SK-N-SH (cell line): Measurements from ENCODE around the gene ZSCAN5C. TPM values are rescaled to one million over a fixed set of nuclear protein-coding genes. Genes with fewer than 3 reads are reported as not detected.

Experiments used
- CTCF ChIA-PET: fragments of 300-600, 350-600 bp; formaldehyde crosslinking; extraction: SDS; loops from one replicate; lab custom pipeline; 2021; lab: Yijun Ruan, JAX
- POLR2A ChIA-PET: fragments of 350-600 bp; sonication (Branson Sonifier 250); formaldehyde crosslinking; extraction: SDS; loops from one replicate; lab custom pipeline; 2020; ENCODE audit warnings: antibody characterized with exemption, inconsistent platforms; lab: Yijun Ruan, JAX
- DNase-seq: peaks from one replicate; pipeline ENCODE4 v3.0.0; 2012
- H2AFZ ChIP-seq: fragments of 200-600 bp; sonication (generic); 2 replicates; pipeline ENCODE4 v1.8.1; 2016; ENCODE audit warnings: antibody characterized with exemption, mild to moderate bottlenecking, low read depth
- H3F3A ChIP-seq: fragments of 200-600 bp; sonication (generic); replicated peaks from 2 replicates; pipeline ENCODE3; 2016; ENCODE audit warnings: antibody characterized with exemption, mild to moderate bottlenecking; ENCODE audit not compliant: insufficient read depth
- H3K27ac ChIP-seq, 2 experiments: fragments of 200-500 bp in 1 of 2; fragments of 200-600 bp in 1 of 2; sonication (Bioruptor generic) in 1 of 2; sonication (generic), shearing (Covaris generic) in 1 of 2; 2 replicates each; pipeline versions ENCODE4 v1.5.1 to v1.6.1; 2014 to 2016; ENCODE audit warnings: low read depth in 2 of 2, inconsistent platforms in 1 of 2, low read length in 1 of 2, mild to moderate bottlenecking in 1 of 2, mixed read lengths in 1 of 2
- H3K27me3 ChIP-seq: fragments of 200-600 bp; sonication (generic), shearing (Covaris generic); 2 replicates; pipeline ENCODE4 v1.6.1; 2016; ENCODE audit warnings: mixed run types; ENCODE audit not compliant: insufficient read depth
- H3K36me3 ChIP-seq, 2 experiments: fragments of 200-500 bp in 1 of 2; fragments of 200-600 bp in 1 of 2; sonication (Bioruptor generic) in 1 of 2; sonication (generic) in 1 of 2; replicated peaks in 1 of 2; 2 replicates each; pipeline versions ENCODE3 to v1.5.1; 2014 to 2016; ENCODE audit warnings: low read length in 1 of 2, mild to moderate bottlenecking in 1 of 2; ENCODE audit not compliant: insufficient read depth in 2 of 2, control insufficient read depth in 1 of 2
- H3K4me1 ChIP-seq, 2 experiments: fragments of 200-500 bp in 1 of 2; fragments of 200-600 bp in 1 of 2; sonication (Bioruptor generic) in 1 of 2; sonication (generic), shearing (Covaris generic) in 1 of 2; 2 replicates each; pipeline versions ENCODE4 v1.5.1 to v1.6.1; 2014 to 2016; ENCODE audit warnings: low read depth in 1 of 2, low read length in 1 of 2, mixed run types in 1 of 2; ENCODE audit not compliant: insufficient read depth in 2 of 2, control insufficient read depth in 1 of 2
- H3K4me2 ChIP-seq: fragments of 200-600 bp; sonication (generic), shearing (Covaris generic); 2 replicates; pipeline ENCODE4 v1.6.1; 2017; ENCODE audit warnings: mixed run types
- H3K4me3 ChIP-seq, 2 experiments: fragments of 200-500 bp in 1 of 2; fragments of 200-600 bp in 1 of 2; sonication (Bioruptor generic) in 1 of 2; sonication (generic), shearing (Covaris generic) in 1 of 2; 2 replicates each; pipeline versions ENCODE4 v1.5.1 to v1.8.1; 2014 to 2016; ENCODE audit warnings: low read depth in 2 of 2, inconsistent platforms in 1 of 2, low read length in 1 of 2, mild to moderate bottlenecking in 1 of 2, mixed read lengths in 1 of 2, moderate library complexity in 1 of 2
- H3K79me2 ChIP-seq: fragments of 200-600 bp; sonication (generic); 2 replicates; pipeline ENCODE4 v1.8.1; 2017; ENCODE audit warnings: mild to moderate bottlenecking; ENCODE audit not compliant: insufficient read depth
- H3K9ac ChIP-seq: fragments of 200-600 bp; sonication (generic); 2 replicates; pipeline ENCODE4 v1.6.1; 2017; ENCODE audit warnings: mixed run types
- H3K9me2 ChIP-seq: fragments of 200-600 bp; sonication (generic); 2 replicates; pipeline ENCODE4 v1.6.1; 2017; ENCODE audit warnings: mixed run types
- H3K9me3 ChIP-seq: fragments of 200-600 bp; sonication (generic); 2 replicates; pipeline ENCODE4 v1.6.1; 2017; ENCODE audit warnings: mixed run types, mild to moderate bottlenecking, moderate library complexity
- H4K20me1 ChIP-seq: fragments of 200-600 bp; sonication (generic); 2 replicates; pipeline ENCODE4 v1.6.1; 2017; ENCODE audit warnings: mild to moderate bottlenecking, mixed run types; ENCODE audit not compliant: insufficient read depth
- CHD2 ChIP-seq: fragments of 150-350 bp; IDR thresholded peaks from 2 replicates; pipeline ENCODE4 v1.6.1; 2018; ENCODE audit warnings: low read length; ENCODE audit not compliant: partially characterized antibody
- CTCF ChIP-seq: fragments of 200-600 bp; sonication (generic); IDR thresholded peaks from 2 replicates; pipeline ENCODE4 v1.6.1; 2017; ENCODE audit warnings: antibody characterized with exemption, mild to moderate bottlenecking, moderate library complexity
- EP300 ChIP-seq, 2 experiments: IDR thresholded peaks; 2 replicates each; pipeline versions ENCODE4 v1.4.0 to v1.6.1; 2012; ENCODE audit warnings: borderline replicate concordance in 1 of 2, low read depth in 1 of 2, low read length in 1 of 2
- EZH2phosphoT487 ChIP-seq: fragments of 200-600 bp; sonication (generic); IDR thresholded peaks from 2 replicates; pipeline ENCODE4 v1.6.1; 2017; ENCODE audit warnings: low read depth, mixed run types, mild to moderate bottlenecking, antibody characterized with exemption, moderate library complexity, borderline replicate concordance
- FOXM1 ChIP-seq: IDR thresholded peaks from 2 replicates; pipeline ENCODE4 v1.4.0; 2012; ENCODE audit warnings: low read depth, mild to moderate bottlenecking
- JUND ChIP-seq: IDR thresholded peaks from 2 replicates; pipeline ENCODE4 v1.4.0; 2012
- MAX ChIP-seq: IDR thresholded peaks from 2 replicates; pipeline ENCODE4 v1.4.0; 2012; ENCODE audit warnings: low read depth
- MEF2A ChIP-seq: IDR thresholded peaks from 2 replicates; pipeline ENCODE4 v1.4.0; 2012; ENCODE audit warnings: low read depth, borderline replicate concordance
- MXI1 ChIP-seq: IDR thresholded peaks from 2 replicates; pipeline ENCODE4 v1.6.1; 2012; ENCODE audit warnings: mild to moderate bottlenecking, low read depth, low read length, improper control_type of control experiment
- NFIC ChIP-seq: IDR thresholded peaks from 2 replicates; pipeline ENCODE4 v1.4.0; 2012; ENCODE audit warnings: borderline replicate concordance
- NRF1 ChIP-seq: IDR thresholded peaks from 2 replicates; pipeline ENCODE4 v1.6.1; 2012; ENCODE audit warnings: low read depth, mild to moderate bottlenecking, low read length
- POLR2AphosphoS5 ChIP-seq: IDR thresholded peaks from 2 replicates; pipeline ENCODE4 v1.6.1; 2012; ENCODE audit warnings: low read depth, low read length
- RFX5 ChIP-seq: IDR thresholded peaks from 2 replicates; pipeline ENCODE4 v1.6.1; 2012; ENCODE audit warnings: mild to moderate bottlenecking, improper control_type of control experiment, low read length
- SIN3A ChIP-seq: IDR thresholded peaks from 2 replicates; pipeline ENCODE4 v1.6.1; 2012; ENCODE audit warnings: low read depth, mild to moderate bottlenecking, low read length, moderate library complexity, borderline replicate concordance
- SMC3 ChIP-seq: IDR thresholded peaks from 2 replicates; pipeline ENCODE4 v1.6.1; 2012; ENCODE audit warnings: low read depth, low read length, improper control_type of control experiment
- TAF1 ChIP-seq: IDR thresholded peaks from 2 replicates; pipeline ENCODE4 v1.6.1; 2012; ENCODE audit warnings: low read depth, mild to moderate bottlenecking, low read length, moderate library complexity, borderline replicate concordance
- TEAD4 ChIP-seq: IDR thresholded peaks from 2 replicates; pipeline ENCODE4 v1.4.0; 2012; ENCODE audit warnings: mild to moderate bottlenecking, borderline replicate concordance; ENCODE audit not compliant: insufficient read depth
- whole genome bisulfite sequencing: methylation state at CpG from one replicate; pipeline ENCODE4 v1.1.6; 2017; ENCODE audit warnings: low lambda C conversion rate; 5-methylcytosine and 5-hydroxymethylcytosine counted together
- polyA plus RNA-seq, 3 experiments: library from polyadenylated mRNA; depleted of rRNA; stranded (reverse); fragments of >200 nt; gene quantifications; 2 replicates each; pipeline ENCODE4 v1.2.3, GENCODE V29; 2012
- TF ChIP-seq, protein P1 (sequence below): IDR thresholded peaks from 2 replicates; pipeline ENCODE4; 2012
- TF ChIP-seq, protein P2 (sequence below): fragments of 150-350 bp; IDR thresholded peaks from 2 replicates; pipeline ENCODE4 v1.6.1; 2016; ENCODE audit warnings: mild to moderate bottlenecking, low read depth, low read length

Gene ZSCAN5C
- polyA plus RNA-seq, 1 of the 3 experiments (the other 2 are of a cell fraction) = not detected

- Histone ChIP-seq H3K4me2 (no peak overlapping the region), H2AFZ (no peak overlapping the region), H3K9ac (no peak overlapping the region), H3K9me3 (no peaks in the 10 kb centered on the region), H3K79me2 (no peaks in the 10 kb centered on the region), H3K4me1 (no peaks in the 10 kb centered on the region), H3F3A (no peaks in the 10 kb centered on the region)
- CTCF ChIA-PET = no interaction called here
- no peak for TF ChIP-seq NFIC
- no peak for TF ChIP-seq SMC3
- no peak for TF ChIP-seq TEAD4
- no peak for TF ChIP-seq MAX
- TF ChIP-seq POLR2AphosphoS5 = no peak
- no peak for TF ChIP-seq CTCF
- no peak for TF ChIP-seq JUND
- no peak for TF ChIP-seq EP300 (IDR thresholded peaks at IDR 0.05; ENCODE audit: borderline replicate concordance in 1 of 2, low read depth in 1 of 2, low read length in 1 of 2)
- no peak for TF ChIP-seq MXI1
- TF ChIP-seq MEF2A = no peak
- no peak for TF ChIP-seq NRF1
- TF ChIP-seq CHD2 = no peak
- TF ChIP-seq EZH2phosphoT487 = no peak
- TF ChIP-seq RFX5 = no peak
- no peak for TF ChIP-seq SIN3A
- TF ChIP-seq, protein P1, sequence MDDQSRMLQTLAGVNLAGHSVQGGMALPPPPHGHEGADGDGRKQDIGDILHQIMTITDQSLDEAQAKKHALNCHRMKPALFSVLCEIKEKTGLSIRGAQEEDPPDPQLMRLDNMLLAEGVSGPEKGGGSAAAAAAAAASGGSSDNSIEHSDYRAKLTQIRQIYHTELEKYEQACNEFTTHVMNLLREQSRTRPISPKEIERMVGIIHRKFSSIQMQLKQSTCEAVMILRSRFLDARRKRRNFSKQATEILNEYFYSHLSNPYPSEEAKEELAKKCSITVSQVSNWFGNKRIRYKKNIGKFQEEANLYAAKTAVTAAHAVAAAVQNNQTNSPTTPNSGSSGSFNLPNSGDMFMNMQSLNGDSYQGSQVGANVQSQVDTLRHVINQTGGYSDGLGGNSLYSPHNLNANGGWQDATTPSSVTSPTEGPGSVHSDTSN = no peak
- TF ChIP-seq FOXM1 = no peak
- TF ChIP-seq TAF1 = no peak
- TF ChIP-seq, protein P2, sequence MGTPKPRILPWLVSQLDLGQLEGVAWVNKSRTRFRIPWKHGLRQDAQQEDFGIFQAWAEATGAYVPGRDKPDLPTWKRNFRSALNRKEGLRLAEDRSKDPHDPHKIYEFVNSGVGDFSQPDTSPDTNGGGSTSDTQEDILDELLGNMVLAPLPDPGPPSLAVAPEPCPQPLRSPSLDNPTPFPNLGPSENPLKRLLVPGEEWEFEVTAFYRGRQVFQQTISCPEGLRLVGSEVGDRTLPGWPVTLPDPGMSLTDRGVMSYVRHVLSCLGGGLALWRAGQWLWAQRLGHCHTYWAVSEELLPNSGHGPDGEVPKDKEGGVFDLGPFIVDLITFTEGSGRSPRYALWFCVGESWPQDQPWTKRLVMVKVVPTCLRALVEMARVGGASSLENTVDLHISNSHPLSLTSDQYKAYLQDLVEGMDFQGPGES = no peak
- TF ChIP-seq, all 33 proteins: peak for 0
- Histone ChIP-seq H3K4me3 (no peak overlapping the region), H4K20me1 (no peaks in the 10 kb centered on the region), H3K27me3 (peaks cover 25% of the 10 kb centered on the region; the same call in 1 of the 2 replicates), H3K27ac (no peak overlapping the region), H3K9me2 (no peaks in the 10 kb centered on the region), H3K36me3 (no peaks in the 10 kb centered on the region)
- 3% methylated on average over 4 of the region's 4 CpGs for WGBS
- DNase-seq = no peak
- POLR2A ChIA-PET = no interaction called here
These were observed 9.6 kb downstream of the ZSCAN5C start for GRCh38 chr19:56211718-56212117.
